Measurements from ENCODE around the gene TAGLN.

DNA sequence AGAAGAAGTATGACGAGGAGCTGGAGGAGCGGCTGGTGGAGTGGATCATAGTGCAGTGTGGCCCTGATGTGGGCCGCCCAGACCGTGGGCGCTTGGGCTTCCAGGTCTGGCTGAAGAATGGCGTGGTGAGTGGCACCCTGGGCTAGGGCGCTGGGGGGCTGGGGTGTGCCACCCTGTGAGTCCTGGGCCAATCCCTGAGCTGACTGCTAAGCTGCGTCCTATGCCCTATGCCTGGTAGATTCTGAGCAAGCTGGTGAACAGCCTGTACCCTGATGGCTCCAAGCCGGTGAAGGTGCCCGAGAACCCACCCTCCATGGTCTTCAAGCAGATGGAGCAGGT is 3.9 kb downstream of the TAGLN start:
- no peak for TF ChIP-seq POLR2AphosphoS5 (IDR thresholded peaks at IDR 0.05; ENCODE audit: low read depth, low read length)
- TF ChIP-seq TAF1 (IDR thresholded peaks at IDR 0.05; ENCODE audit: borderline replicate concordance, low read depth, low read length), result no peak
- 0 out of 2 replicates have a peak, but pooled peaks have one; percentile 15 for TF ChIP-seq POLR2A (IDR thresholded peaks at IDR 0.05; ENCODE audit: low read depth, low read length)

Data from GM12892 (cell line).